Measurements from ENCODE around the gene MYT1. TPM values are rescaled to one million over a fixed set of nuclear protein-coding genes. Genes with fewer than 3 reads are reported as not detected.

MYT1 gene
- total and polyA plus RNA-seq, 2 of the 13 experiments (the other 11 are each of a cell fraction or from before 2014, with no cell fraction given) = 0.58 to 2.5 TPM

GRCh38 chr20:64189530-64189966, 25.3 kb downstream of the MYT1 start (continued):
- TF ChIP-seq MEIS1 (CRISPR knock-in tag; IDR thresholded peaks at IDR 0.05; ENCODE audit: borderline replicate concordance) (peak; percentile 60; the same call in 1 of the 2 replicates), ZNF782 (CRISPR knock-in tag; IDR thresholded peaks at IDR 0.05; ENCODE audit: borderline replicate concordance) (no peak), MED13 (CRISPR knock-in tag; IDR thresholded peaks at IDR 0.05) (peak; percentile 0; the same call in 1 of the 2 replicates), ZNF282 (IDR thresholded peaks at IDR 0.05; ENCODE audit: partially characterized antibody) (no peak), ZNF501 (CRISPR knock-in tag; IDR thresholded peaks at IDR 0.05) (0 out of 2 replicates have a peak, but pooled peaks have one; percentile 5), ATF7 (IDR thresholded peaks at IDR 0.05) (no peak), ATF7 (CRISPR knock-in tag; IDR thresholded peaks at IDR 0.05) (peak; percentile 16; the same call in 1 of the 2 replicates), ZBTB7A (CRISPR knock-in tag; IDR thresholded peaks at IDR 0.05) (0 out of 2 replicates have a peak, but pooled peaks have one; percentile 27), PTBP1 (IDR thresholded peaks at IDR 0.05; ENCODE audit: low read depth, low read length, poor library complexity, severe bottlenecking) (no peak), E2F1 (CRISPR knock-in tag; IDR thresholded peaks at IDR 0.05) (peak; percentile 25; the same call in 1 of the 2 replicates), ZNF333 (CRISPR knock-in tag; IDR thresholded peaks at IDR 0.05; ENCODE audit: borderline replicate concordance) (no peak), SOX6 (IDR thresholded peaks at IDR 0.05) (no peak), SOX6 (CRISPR knock-in tag; IDR thresholded peaks at IDR 0.05) (peak; percentile 90), ZBTB4 (CRISPR knock-in tag; IDR thresholded peaks at IDR 0.05; ENCODE audit: borderline replicate concordance) (peak; percentile 14; the same call in 1 of the 2 replicates), FOXK1 (CRISPR knock-in tag; IDR thresholded peaks at IDR 0.05; ENCODE audit: borderline replicate concordance, low read depth) (no peak; the same call in 1 of the 2 replicates), ZNF570 (CRISPR knock-in tag; IDR thresholded peaks at IDR 0.05; ENCODE audit: borderline replicate concordance) (peak; percentile 58; the same call in 1 of the 2 replicates), HOXA5 (CRISPR knock-in tag; IDR thresholded peaks at IDR 0.05) (0 out of 2 replicates have a peak, but pooled peaks have one; percentile 66), ZNF788 (CRISPR knock-in tag; IDR thresholded peaks at IDR 0.05; ENCODE audit: borderline replicate concordance) (peak; percentile 13; the same call in 1 of the 2 replicates), ZNF292 (CRISPR knock-in tag; IDR thresholded peaks at IDR 0.05; ENCODE audit: borderline replicate concordance, low read depth) (peak; percentile 81), ARID5B (CRISPR knock-in tag; IDR thresholded peaks at IDR 0.05) (peak; percentile 2; the same call in 1 of the 2 replicates), HMG20B (CRISPR knock-in tag; conservative IDR thresholded peaks at IDR 0.05) (no peak), MTF1 (CRISPR knock-in tag; IDR thresholded peaks at IDR 0.05) (no peak), NR2C2 (CRISPR knock-in tag; IDR thresholded peaks at IDR 0.05; ENCODE audit: borderline replicate concordance) (0 out of 2 replicates have a peak, but pooled peaks have one; percentile 63)

Data from HepG2 (cell line).